Sciatic nerve (tissue), 2 donors: ENCODE results near the gene POLN. TPM values are rescaled to one million over a fixed set of nuclear protein-coding genes. Genes with fewer than 3 reads are reported as not detected.
A peak's percentile ranks its signal among the peaks of the same experiment; 100 is the strongest.

Source experiments
- ATAC-seq: fragments of 200-7000 bp; cut with Tn5 transposase; one replicate; pipeline ENCODE4 v1.9.1; 2020; ENCODE audit warnings: mild to moderate bottlenecking, moderate library complexity
- DNase-seq: peaks from one replicate; pipeline ENCODE4 v3.0.0-alpha.2; 2020; ENCODE audit warnings: low spot score
- intact Hi-C: fragments of 100-400 bp; cut with DNase I; formaldehyde crosslinking; loops from one replicate; pipeline ENCODE4 v1.14.2; 2022
- total RNA-seq: library from RNA; stranded (reverse); fragmentation: NEBNext Ultra II Directional; extraction: Animal tissue kit (Norgen Biotek cat#: 25700); gene quantifications from one replicate; pipeline ENCODE4 v1.2.1, GENCODE V29; 2021
- donor health status: DM: no; HTN: no; CAD: no.
- donor health status: DM: no; HTN: no; CAD: no.

The POLN gene
- total RNA-seq, 1 donor from 2014 or later: 7.7 TPM

GRCh38 chr4:2266181-2266580, 24.3 kb upstream of the POLN start:
- DNase-seq (peak; percentile 78), ATAC-seq (peak; percentile 35)
- intact Hi-C loops: loop anchor here (10.0 kb wide), 1 partner anchor 199 kb away; the partner anchor contains the start of gene RNF4

- intact Hi-C loops: loop anchor here (10.0 kb wide), 1 partner anchor 199 kb away; the partner anchor contains the start of gene RNF4
- DNase-seq (no peak), ATAC-seq (no peak)
Measured at GRCh38 chr4:2265113-2266110, 23.5 kb upstream of the POLN start.

GRCh38 chr4:2264481-2265041, 22.6 kb upstream of the POLN start:
- DNase-seq (no peak), ATAC-seq (no peak)
- intact Hi-C loops: loop anchor here (10.0 kb wide), 1 partner anchor 200 kb away; the partner anchor contains the start of gene RNF4

- DNase-seq (no peak), ATAC-seq (no peak)
- intact Hi-C loops: loop anchor here (10.0 kb wide), 1 partner anchor 201 kb away; the partner anchor contains the start of gene RNF4
Measured at GRCh38 chr4:2263926-2264321, 22.0 kb upstream of the POLN start.

- DNase-seq: no peak
- no peak for ATAC-seq
- intact Hi-C loops: loop anchor here (10.0 kb wide), 1 partner anchor 202 kb away; the partner anchor contains the start of gene RNF4
Measured at GRCh38 chr4:2262944-2263250, 21.0 kb upstream of the POLN start.

GRCh38 chr4:2262145-2262943, 20.4 kb upstream of the POLN start:
- intact Hi-C loops: loop anchor here (10.0 kb wide), 1 partner anchor 202 kb away; the partner anchor contains the start of gene RNF4
- peak; percentile 99 for DNase-seq
- peak; percentile 97 for ATAC-seq

GRCh38 chr4:2261853-2262144, 19.9 kb upstream of the POLN start, which contains the start of gene MXD4:
TSS of gene MXD4 (minus strand) at chr4:2262109. CDS start at chr4:2261980, 129 bp downstream.
- intact Hi-C loops: loop anchor here (10.0 kb wide), 1 partner anchor 203 kb away; the partner anchor contains the start of gene RNF4
- no peak for DNase-seq
- ATAC-seq: no peak

GRCh38 chr4:2261110-2261852, 19.4 kb upstream of the POLN start:
- intact Hi-C loops: loop anchor here (10.0 kb wide), 1 partner anchor 204 kb away; the partner anchor contains the start of gene RNF4
- ATAC-seq (no peak), DNase-seq (peak; percentile 75)

GRCh38 chr4:2260344-2261109, 18.6 kb upstream of the POLN start:
- DNase-seq (peak; percentile 74), ATAC-seq (no peak)
- intact Hi-C loops: loop anchor here (10.0 kb wide), 1 partner anchor 204 kb away; the partner anchor contains the start of gene RNF4

GRCh38 chr4:2259541-2260343, 17.8 kb upstream of the POLN start:
- DNase-seq (peak; percentile 59), ATAC-seq (no peak)
- intact Hi-C loops: loop anchor here (10.0 kb wide), 1 partner anchor 205 kb away; the partner anchor contains the start of gene RNF4

- peak; percentile 55 for DNase-seq
- intact Hi-C loops: no loop called here
Measured at GRCh38 chr4:2259036-2259540, 17.2 kb upstream of the POLN start.

GRCh38 chr4:2258091-2259035, 16.4 kb upstream of the POLN start:
- peak; percentile 57 for DNase-seq
- ATAC-seq: no peak
- intact Hi-C loops: no loop called here

More at GRCh38 chr4:2259036-2259540, 17.2 kb upstream of the POLN start:
- ATAC-seq: no peak

- intact Hi-C loops: no loop called here
- ATAC-seq (no peak), DNase-seq (peak; percentile 53)
Measured at GRCh38 chr4:2257361-2258081, 15.6 kb upstream of the POLN start.

- DNase-seq (peak; percentile 59), ATAC-seq (peak; percentile 9)
- intact Hi-C loops: no loop called here
Measured at GRCh38 chr4:2256781-2257191, 14.9 kb upstream of the POLN start.
